ENCODE results near the gene TOMM20.

DNA sequence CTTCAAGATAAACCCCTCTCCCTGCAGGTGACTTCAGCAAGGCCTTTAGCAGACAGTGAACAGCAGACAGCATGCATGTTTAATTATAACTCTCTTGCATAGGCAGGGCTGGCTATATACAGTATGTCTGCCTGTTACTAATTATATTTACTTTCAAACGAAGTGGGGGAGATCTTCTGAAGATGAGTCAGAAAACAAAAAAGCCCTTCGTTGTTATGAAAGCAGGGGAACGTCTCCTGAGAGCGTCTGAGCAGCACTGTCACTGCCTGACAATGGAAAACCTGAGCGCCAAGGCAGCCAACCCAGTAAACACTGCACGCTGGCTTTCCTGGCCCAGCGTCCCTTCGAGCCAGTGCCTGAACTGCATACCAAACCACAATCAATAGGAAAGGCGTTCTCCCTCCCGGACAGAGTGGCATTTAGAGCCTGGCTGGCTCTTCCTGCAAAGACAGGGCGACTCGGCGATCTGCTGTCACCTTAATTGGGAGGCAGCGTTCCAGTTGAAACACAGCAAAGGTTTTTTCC is 54.1 kb downstream of the TOMM20 start:
- no peak for TF ChIP-seq YY1 (IDR thresholded peaks at IDR 0.05; ENCODE audit: extremely low read depth, insufficient replicate concordance, low read depth, low read length)
- no peak for TF ChIP-seq POLR2AphosphoS5 (IDR thresholded peaks at IDR 0.05; ENCODE audit: low read depth, low read length)
- TF ChIP-seq POLR2A (IDR thresholded peaks at IDR 0.05; ENCODE audit: borderline replicate concordance, extremely low read depth, insufficient read depth, insufficient read length) = no peak
- TF ChIP-seq, protein P1, sequence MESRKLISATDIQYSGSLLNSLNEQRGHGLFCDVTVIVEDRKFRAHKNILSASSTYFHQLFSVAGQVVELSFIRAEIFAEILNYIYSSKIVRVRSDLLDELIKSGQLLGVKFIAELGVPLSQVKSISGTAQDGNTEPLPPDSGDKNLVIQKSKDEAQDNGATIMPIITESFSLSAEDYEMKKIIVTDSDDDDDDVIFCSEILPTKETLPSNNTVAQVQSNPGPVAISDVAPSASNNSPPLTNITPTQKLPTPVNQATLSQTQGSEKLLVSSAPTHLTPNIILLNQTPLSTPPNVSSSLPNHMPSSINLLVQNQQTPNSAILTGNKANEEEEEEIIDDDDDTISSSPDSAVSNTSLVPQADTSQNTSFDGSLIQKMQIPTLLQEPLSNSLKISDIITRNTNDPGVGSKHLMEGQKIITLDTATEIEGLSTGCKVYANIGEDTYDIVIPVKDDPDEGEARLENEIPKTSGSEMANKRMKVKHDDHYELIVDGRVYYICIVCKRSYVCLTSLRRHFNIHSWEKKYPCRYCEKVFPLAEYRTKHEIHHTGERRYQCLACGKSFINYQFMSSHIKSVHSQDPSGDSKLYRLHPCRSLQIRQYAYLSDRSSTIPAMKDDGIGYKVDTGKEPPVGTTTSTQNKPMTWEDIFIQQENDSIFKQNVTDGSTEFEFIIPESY (IDR thresholded peaks at IDR 0.05; ENCODE audit: extremely low read depth, insufficient replicate concordance, low read length) = no peak
- no peak for TF ChIP-seq SIN3A (IDR thresholded peaks at IDR 0.05; ENCODE audit: low read depth)
- no peak for TF ChIP-seq ZFX (IDR thresholded peaks at IDR 0.05)
